H1 (cell line): ENCODE data around the gene ANAPC10.

ENCODE experiments used
- EZH2 ChIP-seq: fragments of 200-600 bp; sonication (generic); IDR thresholded peaks from 2 replicates; pipeline ENCODE4 v1.7.1; 2012; ENCODE audit warnings: low read depth, mild to moderate bottlenecking, moderate library complexity, low read length, inconsistent platforms; ENCODE audit not compliant: severe bottlenecking
- JUN ChIP-seq: IDR thresholded peaks from 2 replicates; pipeline ENCODE4 v1.6.1; 2011; ENCODE audit warnings: low read depth, mild to moderate bottlenecking, improper control_type of control experiment, low read length
- MAX ChIP-seq: IDR thresholded peaks from 2 replicates; pipeline ENCODE4 v1.6.1; 2012; ENCODE audit warnings: inconsistent platforms
- USF2 ChIP-seq: IDR thresholded peaks from 2 replicates; pipeline ENCODE4 v1.6.1; 2011; ENCODE audit warnings: low read length, improper control_type of control experiment
- TF ChIP-seq, protein P1 (sequence below), 3 experiments: IDR thresholded peaks; 1 replicate in 2 of 3; 2 replicates in 1 of 3; pipeline versions ENCODE4 v1.5.1 to v1.6.1; 2011; ENCODE audit warnings: low read length in 3 of 3, mild to moderate bottlenecking in 3 of 3, inconsistent platforms in 2 of 3, low read depth in 1 of 3, moderate library complexity in 1 of 3; ENCODE audit not compliant: insufficient read depth in 1 of 3; ENCODE audit errors: control extremely low read depth in 1 of 3

DNA sequence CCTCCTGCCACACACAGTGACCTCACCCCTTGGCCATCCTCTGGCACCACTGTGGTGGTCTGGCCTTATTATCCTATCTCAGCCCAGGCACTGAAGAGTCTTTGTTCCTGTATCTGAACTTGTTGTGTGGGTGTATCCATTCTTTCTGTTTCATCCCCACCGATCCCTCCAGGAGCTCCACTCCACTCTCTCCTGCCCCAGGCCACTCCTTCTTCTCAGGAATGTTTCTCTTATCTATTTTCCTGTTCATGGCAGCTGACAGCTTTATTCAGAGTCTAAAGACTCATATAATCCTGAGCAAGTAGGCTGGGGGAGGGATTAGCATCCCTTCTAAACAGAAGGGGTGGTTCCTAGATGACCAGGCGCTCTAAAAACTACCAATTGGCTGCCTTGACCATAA lies 150.0 kb downstream of the ANAPC10 start:
- TF ChIP-seq JUN: no peak
- TF ChIP-seq, protein P1, sequence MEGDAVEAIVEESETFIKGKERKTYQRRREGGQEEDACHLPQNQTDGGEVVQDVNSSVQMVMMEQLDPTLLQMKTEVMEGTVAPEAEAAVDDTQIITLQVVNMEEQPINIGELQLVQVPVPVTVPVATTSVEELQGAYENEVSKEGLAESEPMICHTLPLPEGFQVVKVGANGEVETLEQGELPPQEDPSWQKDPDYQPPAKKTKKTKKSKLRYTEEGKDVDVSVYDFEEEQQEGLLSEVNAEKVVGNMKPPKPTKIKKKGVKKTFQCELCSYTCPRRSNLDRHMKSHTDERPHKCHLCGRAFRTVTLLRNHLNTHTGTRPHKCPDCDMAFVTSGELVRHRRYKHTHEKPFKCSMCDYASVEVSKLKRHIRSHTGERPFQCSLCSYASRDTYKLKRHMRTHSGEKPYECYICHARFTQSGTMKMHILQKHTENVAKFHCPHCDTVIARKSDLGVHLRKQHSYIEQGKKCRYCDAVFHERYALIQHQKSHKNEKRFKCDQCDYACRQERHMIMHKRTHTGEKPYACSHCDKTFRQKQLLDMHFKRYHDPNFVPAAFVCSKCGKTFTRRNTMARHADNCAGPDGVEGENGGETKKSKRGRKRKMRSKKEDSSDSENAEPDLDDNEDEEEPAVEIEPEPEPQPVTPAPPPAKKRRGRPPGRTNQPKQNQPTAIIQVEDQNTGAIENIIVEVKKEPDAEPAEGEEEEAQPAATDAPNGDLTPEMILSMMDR (IDR thresholded peaks at IDR 0.05; ENCODE audit: control extremely low read depth in 1 of 3, insufficient read depth in 1 of 3, low read depth in 1 of 3, low read length in 3 of 3): no peak
- TF ChIP-seq EZH2: no peak
- TF ChIP-seq USF2: no peak
- no peak for TF ChIP-seq MAX
